HG02642 (cell line): ENCODE measurements around the gene AMDHD2.

ENCODE experiments used
- ATAC-seq: cut with Tn5 transposase; IDR thresholded peaks from one replicate; pipeline ENCODE4 v1.9.1; 2021; ENCODE audit warnings: mild to moderate bottlenecking; ENCODE audit not compliant: unreplicated experiment, poor library complexity

Gene AMDHD2

GRCh38 chr16:2515180-2515851, 4.9 kb upstream of the AMDHD2 start:
- no peak for ATAC-seq

- ATAC-seq: no peak
Observed at GRCh38 chr16:2516391-2517240, 3.6 kb upstream of the AMDHD2 start.

GRCh38 chr16:2517954-2518605, 2.1 kb upstream of the AMDHD2 start:
- no peak for ATAC-seq

- no peak for ATAC-seq
Observed at GRCh38 chr16:2518823-2519710, 1.1 kb upstream of the AMDHD2 start.

GRCh38 chr16:2519711-2520080, 475 bp upstream of the AMDHD2 start:
- ATAC-seq: no peak

- peak; percentile 24 for ATAC-seq
Observed at GRCh38 chr16:2520784-2521531, 787 bp downstream of the AMDHD2 start.

- ATAC-seq: no peak
Observed at GRCh38 chr16:2523801-2524231, 3.6 kb downstream of the AMDHD2 start.

GRCh38 chr16:2524339-2524938, 4.3 kb downstream of the AMDHD2 start:
- ATAC-seq: no peak

GRCh38 chr16:2526135-2526534, 6.0 kb downstream of the AMDHD2 start:
- ATAC-seq: no peak

GRCh38 chr16:2527071-2527783, 7.1 kb downstream of the AMDHD2 start:
- no peak for ATAC-seq

- ATAC-seq: no peak
Observed at GRCh38 chr16:2527784-2528100, 7.6 kb downstream of the AMDHD2 start.

- ATAC-seq: no peak
Observed at GRCh38 chr16:2528161-2529060, 8.2 kb downstream of the AMDHD2 start.

- ATAC-seq: no peak
Observed at GRCh38 chr16:2529061-2529931, 9.1 kb downstream of the AMDHD2 start.

- no peak for ATAC-seq
Observed at GRCh38 chr16:2529961-2530628, 9.9 kb downstream of the AMDHD2 start.

GRCh38 chr16:2530629-2531318, 10.6 kb downstream of the AMDHD2 start:
- no peak for ATAC-seq

GRCh38 chr16:2531371-2531695, 11.2 kb downstream of the AMDHD2 start, which contains the start of gene CEMP1:
Gene CEMP1 (minus strand): TSS chr16:2531408. CDS start chr16:2531073, 335 bp downstream.
- ATAC-seq: peak; percentile 2
